ENCODE results near the gene FAM81A. TPM values are rescaled to one million over a fixed set of nuclear protein-coding genes. Genes with fewer than 3 reads are reported as not detected.

Gene FAM81A
- polyA plus RNA-seq, 1 donor: 5.3 TPM

- H3K4me3 ChIP-seq (ENCODE audit: low read length): no peak overlapping the region
- DNase-seq: peak; percentile 60 to 84
- peak overlapping the region; percentile 54 for H3K27ac ChIP-seq (ENCODE audit: low read length)
- H3K4me1 ChIP-seq (ENCODE audit: control insufficient read depth, insufficient read depth, low read length): peaks cover 44% of the 10 kb centered on the region
- no peaks in the 10 kb centered on the region for H3K36me3 ChIP-seq (ENCODE audit: control insufficient read depth, insufficient read depth, low read length)
- no peaks in the 10 kb centered on the region for H3K27me3 ChIP-seq (ENCODE audit: control insufficient read depth, insufficient read depth, low read length)
- WGBS (ENCODE audit: insufficient coverage, low lambda C conversion rate): no CpG with 5 or more reads among the region's 12 CpGs
- no peaks in the 10 kb centered on the region for H3K9me3 ChIP-seq (ENCODE audit: control insufficient read depth, low read depth, low read length)
These were observed 116.1 kb downstream of the FAM81A start for GRCh38 chr15:59553879-59554735.

- peak in 1 of 2 donors; percentile 50 for DNase-seq
- no CpG with 5 or more reads among the region's 4 CpGs for WGBS (ENCODE audit: insufficient coverage, low lambda C conversion rate)
- no peak overlapping the region for H3K27ac ChIP-seq (ENCODE audit: low read length)
These were observed 117.7 kb downstream of the FAM81A start for GRCh38 chr15:59555696-59556095.

GRCh38 chr15:59556380-59556779 lies 118.4 kb downstream of the FAM81A start:
- no peak for DNase-seq
- WGBS (ENCODE audit: insufficient coverage, low lambda C conversion rate): no CpG with 5 or more reads among the region's 2 CpGs
- Histone ChIP-seq H3K9me3 (ENCODE audit: control insufficient read depth, low read depth, low read length) (no peaks in the 10 kb centered on the region), H3K4me3 (ENCODE audit: low read length) (no peak overlapping the region), H3K4me1 (ENCODE audit: control insufficient read depth, insufficient read depth, low read length) (peaks cover 24% of the 10 kb centered on the region), H3K27me3 (ENCODE audit: control insufficient read depth, insufficient read depth, low read length) (no peaks in the 10 kb centered on the region), H3K36me3 (ENCODE audit: control insufficient read depth, insufficient read depth, low read length) (no peaks in the 10 kb centered on the region), H3K27ac (ENCODE audit: low read length) (no peak overlapping the region)

More at GRCh38 chr15:59555696-59556095, 117.7 kb downstream of the FAM81A start:
- Histone ChIP-seq H3K4me3 (ENCODE audit: low read length) (no peak overlapping the region), H3K27me3 (ENCODE audit: control insufficient read depth, insufficient read depth, low read length) (no peaks in the 10 kb centered on the region), H3K36me3 (ENCODE audit: control insufficient read depth, insufficient read depth, low read length) (no peaks in the 10 kb centered on the region), H3K4me1 (ENCODE audit: control insufficient read depth, insufficient read depth, low read length) (peaks cover 31% of the 10 kb centered on the region), H3K9me3 (ENCODE audit: control insufficient read depth, low read depth, low read length) (no peaks in the 10 kb centered on the region)

GRCh38 chr15:59557581-59557980 lies 119.6 kb downstream of the FAM81A start:
- H3K4me1 ChIP-seq (ENCODE audit: control insufficient read depth, insufficient read depth, low read length): peaks cover 24% of the 10 kb centered on the region
- no CpG with 5 or more reads among the region's 3 CpGs for WGBS (ENCODE audit: insufficient coverage, low lambda C conversion rate)
- H3K27me3 ChIP-seq (ENCODE audit: control insufficient read depth, insufficient read depth, low read length): no peaks in the 10 kb centered on the region
- H3K4me3 ChIP-seq (ENCODE audit: low read length): no peak overlapping the region
- H3K27ac ChIP-seq (ENCODE audit: low read length): no peak overlapping the region
- no peaks in the 10 kb centered on the region for H3K9me3 ChIP-seq (ENCODE audit: control insufficient read depth, low read depth, low read length)
- no peak for DNase-seq
- H3K36me3 ChIP-seq (ENCODE audit: control insufficient read depth, insufficient read depth, low read length): no peaks in the 10 kb centered on the region

DNA sequence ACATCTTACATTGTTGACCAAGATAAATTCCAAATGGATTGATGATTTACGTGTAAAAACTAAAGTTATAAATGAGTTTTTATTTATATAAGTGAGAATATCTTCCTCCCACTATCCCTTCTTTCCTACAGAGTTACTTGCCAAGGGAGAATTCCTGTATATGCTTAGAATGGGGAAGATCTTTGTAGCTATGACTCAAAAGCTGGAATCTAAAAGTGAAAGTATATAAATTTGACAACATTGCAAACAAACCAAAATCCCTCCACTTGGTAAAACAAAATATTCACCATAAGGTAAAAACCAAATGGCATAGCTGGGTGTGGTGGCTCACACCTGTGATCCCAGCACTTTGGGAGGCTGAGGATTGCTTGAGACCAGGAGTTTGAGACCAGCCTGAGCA lies 120.9 kb downstream of the FAM81A start:
- H3K27ac ChIP-seq (ENCODE audit: low read length): no peak overlapping the region
- no CpG with 5 or more reads among the region's 1 CpG for WGBS (ENCODE audit: insufficient coverage, low lambda C conversion rate)
- no peaks in the 10 kb centered on the region for H3K9me3 ChIP-seq (ENCODE audit: control insufficient read depth, low read depth, low read length)
- H3K36me3 ChIP-seq (ENCODE audit: control insufficient read depth, insufficient read depth, low read length): no peaks in the 10 kb centered on the region
- H3K4me3 ChIP-seq (ENCODE audit: low read length): no peak overlapping the region
- no peak for DNase-seq
- peaks cover 21% of the 10 kb centered on the region for H3K4me1 ChIP-seq (ENCODE audit: control insufficient read depth, insufficient read depth, low read length)
- no peaks in the 10 kb centered on the region for H3K27me3 ChIP-seq (ENCODE audit: control insufficient read depth, insufficient read depth, low read length)

- Histone ChIP-seq H3K4me3 (ENCODE audit: low read length) (no peak overlapping the region), H3K36me3 (ENCODE audit: control insufficient read depth, insufficient read depth, low read length) (no peaks in the 10 kb centered on the region), H3K9me3 (ENCODE audit: control insufficient read depth, low read depth, low read length) (peaks cover 13% of the 10 kb centered on the region), H3K4me1 (ENCODE audit: control insufficient read depth, insufficient read depth, low read length) (no peaks in the 10 kb centered on the region), H3K27ac (ENCODE audit: low read length) (no peak overlapping the region), H3K27me3 (ENCODE audit: control insufficient read depth, insufficient read depth, low read length) (no peaks in the 10 kb centered on the region)
- no peak for DNase-seq
- WGBS (ENCODE audit: insufficient coverage, low lambda C conversion rate): 94% methylated on average over 2 of the region's 4 CpGs
These were observed 123.6 kb downstream of the FAM81A start for GRCh38 chr15:59561547-59561946.

GRCh38 chr15:59562448-59563186 lies 124.6 kb downstream of the FAM81A start:
- Histone ChIP-seq H3K36me3 (ENCODE audit: control insufficient read depth, insufficient read depth, low read length) (no peaks in the 10 kb centered on the region), H3K4me3 (ENCODE audit: low read length) (no peak overlapping the region), H3K27ac (ENCODE audit: low read length) (no peak overlapping the region), H3K4me1 (ENCODE audit: control insufficient read depth, insufficient read depth, low read length) (no peaks in the 10 kb centered on the region), H3K9me3 (ENCODE audit: control insufficient read depth, low read depth, low read length) (peaks cover 13% of the 10 kb centered on the region), H3K27me3 (ENCODE audit: control insufficient read depth, insufficient read depth, low read length) (no peaks in the 10 kb centered on the region)
- DNase-seq: no peak
- 94% methylated on average over 2 of the region's 2 CpGs for WGBS (ENCODE audit: insufficient coverage, low lambda C conversion rate)

- Histone ChIP-seq H3K4me3 (ENCODE audit: low read length) (no peak overlapping the region), H3K36me3 (ENCODE audit: control insufficient read depth, insufficient read depth, low read length) (no peaks in the 10 kb centered on the region), H3K4me1 (ENCODE audit: control insufficient read depth, insufficient read depth, low read length) (peaks cover 19% of the 10 kb centered on the region), H3K27ac (ENCODE audit: low read length) (no peak overlapping the region), H3K27me3 (ENCODE audit: control insufficient read depth, insufficient read depth, low read length) (no peaks in the 10 kb centered on the region), H3K9me3 (ENCODE audit: control insufficient read depth, low read depth, low read length) (peaks cover 16% of the 10 kb centered on the region)
- 93% methylated on average over 2 of the region's 4 CpGs for WGBS (ENCODE audit: insufficient coverage, low lambda C conversion rate)
- DNase-seq: no peak
These were observed 127.3 kb downstream of the FAM81A start for GRCh38 chr15:59565299-59565698.

GRCh38 chr15:59567324-59567723 lies 129.3 kb downstream of the FAM81A start:
- WGBS (ENCODE audit: insufficient coverage, low lambda C conversion rate): no CpG with 5 or more reads among the region's 1 CpG
- Histone ChIP-seq H3K27ac (ENCODE audit: low read length) (no peak overlapping the region), H3K4me3 (ENCODE audit: low read length) (no peak overlapping the region), H3K27me3 (ENCODE audit: control insufficient read depth, insufficient read depth, low read length) (no peaks in the 10 kb centered on the region), H3K36me3 (ENCODE audit: control insufficient read depth, insufficient read depth, low read length) (no peaks in the 10 kb centered on the region), H3K9me3 (ENCODE audit: control insufficient read depth, low read depth, low read length) (peaks cover 16% of the 10 kb centered on the region), H3K4me1 (ENCODE audit: control insufficient read depth, insufficient read depth, low read length) (peaks cover 19% of the 10 kb centered on the region)
- no peak for DNase-seq

DNA sequence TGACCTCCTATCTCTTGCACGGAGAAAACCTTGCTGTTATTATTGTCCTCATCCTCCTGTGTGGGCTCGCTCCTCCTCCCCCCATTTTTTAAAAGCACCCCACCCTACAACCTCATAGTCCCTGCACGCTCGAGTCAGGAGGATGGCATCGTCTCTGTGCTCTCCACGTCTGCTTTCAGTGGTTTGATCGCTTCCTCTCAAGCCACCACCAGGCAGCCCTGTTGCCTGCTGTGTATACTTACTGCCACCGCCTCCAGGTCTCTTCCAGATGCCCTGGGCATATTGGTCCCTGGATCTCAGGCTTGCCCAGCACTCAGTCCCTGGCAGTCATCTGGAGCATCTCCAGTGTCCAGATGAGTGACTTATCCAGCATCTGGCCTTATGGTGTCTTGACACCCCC lies 131.5 kb downstream of the FAM81A start:
- no peak for DNase-seq
- Histone ChIP-seq H3K27me3 (ENCODE audit: control insufficient read depth, insufficient read depth, low read length) (no peaks in the 10 kb centered on the region), H3K36me3 (ENCODE audit: control insufficient read depth, insufficient read depth, low read length) (no peaks in the 10 kb centered on the region), H3K27ac (ENCODE audit: low read length) (no peak overlapping the region), H3K4me3 (ENCODE audit: low read length) (no peak overlapping the region), H3K9me3 (ENCODE audit: control insufficient read depth, low read depth, low read length) (peaks cover 16% of the 10 kb centered on the region), H3K4me1 (ENCODE audit: control insufficient read depth, insufficient read depth, low read length) (peaks cover 19% of the 10 kb centered on the region)
- no CpG with 5 or more reads among the region's 8 CpGs for WGBS (ENCODE audit: insufficient coverage, low lambda C conversion rate)
